Inferior parietal cortex (tissue), 1 donor: ENCODE results near the gene GLI3.

Source experiments
- DNase-seq: peaks from one replicate; pipeline ENCODE4 v3.0.0-alpha.2; 2016; ENCODE audit errors: extremely low spot score

The GLI3 gene

GRCh38 chr7:42236976-42237810, at the start of gene GLI3:
Gene GLI3 (minus strand): TSS chr7:42237209. CDS start chr7:42223253, 13,956 bp downstream.
- no peak for DNase-seq

- DNase-seq = no peak
Observed at GRCh38 chr7:42285383-42285824, 48.4 kb upstream of the GLI3 start.

GRCh38 chr7:42283553-42283952, 46.5 kb upstream of the GLI3 start:
- DNase-seq = peak; percentile 27

GRCh38 chr7:42278344-42278743, 41.3 kb upstream of the GLI3 start:
- DNase-seq = no peak

GRCh38 chr7:42274053-42274452, 37.0 kb upstream of the GLI3 start:
- DNase-seq = no peak

- no peak for DNase-seq
Observed at GRCh38 chr7:42272793-42273665, 36.0 kb upstream of the GLI3 start.

- DNase-seq = no peak
Observed at GRCh38 chr7:42269161-42269560, 32.2 kb upstream of the GLI3 start.

GRCh38 chr7:42264702-42265101, 27.7 kb upstream of the GLI3 start:
- DNase-seq = no peak

- DNase-seq = no peak
Observed at GRCh38 chr7:42263971-42264370, 27.0 kb upstream of the GLI3 start.

- DNase-seq = no peak
Observed at GRCh38 chr7:42262964-42263363, 26.0 kb upstream of the GLI3 start.

GRCh38 chr7:42254217-42254616, 17.2 kb upstream of the GLI3 start:
- no peak for DNase-seq

GRCh38 chr7:42253316-42253715, 16.3 kb upstream of the GLI3 start:
- no peak for DNase-seq

- DNase-seq = no peak
Observed at GRCh38 chr7:42250411-42250810, 13.4 kb upstream of the GLI3 start.

GRCh38 chr7:42248579-42248978, 11.6 kb upstream of the GLI3 start:
- DNase-seq = no peak

GRCh38 chr7:42247301-42247700, 10.3 kb upstream of the GLI3 start:
- DNase-seq = no peak

- no peak for DNase-seq
Observed at GRCh38 chr7:42244828-42245227, 7.8 kb upstream of the GLI3 start.

GRCh38 chr7:42242381-42242780, 5.4 kb upstream of the GLI3 start:
- DNase-seq = no peak

GRCh38 chr7:42241424-42241823, 4.4 kb upstream of the GLI3 start:
- no peak for DNase-seq

GRCh38 chr7:42240416-42240815, 3.4 kb upstream of the GLI3 start:
- no peak for DNase-seq

- DNase-seq = no peak
Observed at GRCh38 chr7:42238709-42239366, 1.8 kb upstream of the GLI3 start.

- no peak for DNase-seq
Observed at GRCh38 chr7:42237811-42238541, 967 bp upstream of the GLI3 start.
